Fibroblast of skin of left quadriceps (primary cell): ENCODE data around the gene HLA-DOB.

ENCODE experiments used
- DNase-seq, 2 experiments: peaks; one replicate each; pipeline ENCODE4 v3.0.0-alpha.2; 2013; ENCODE audit warnings: low read depth in 2 of 2

The HLA-DOB gene

DNA sequence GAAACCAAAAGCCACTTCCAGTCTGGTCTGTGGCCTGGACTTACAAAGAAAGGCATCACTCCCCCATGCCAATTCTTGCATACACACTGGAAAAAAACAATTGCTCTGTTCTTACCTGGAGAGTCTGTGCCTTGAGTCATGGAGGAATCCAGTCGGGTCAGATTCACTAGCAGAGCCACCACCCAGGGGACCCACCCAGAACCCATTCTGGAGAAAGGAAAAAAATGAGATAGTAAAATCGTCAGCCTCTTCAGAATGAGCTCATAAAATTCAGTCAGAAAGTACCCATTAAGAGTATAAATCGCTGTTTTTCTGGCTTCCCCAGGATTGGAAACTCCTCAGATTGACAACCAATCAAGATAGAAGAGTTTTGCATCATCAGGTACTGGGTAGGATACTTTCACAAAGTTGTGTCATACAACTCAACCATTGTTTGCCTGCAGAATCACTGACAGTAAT, at the start of gene HLA-DOB:
Gene HLA-DOB (minus strand): TSS at position 257 of the 459 bp plus-strand sequence. CDS start 51 bp downstream, at position 206.
- DNase-seq = no peak

DNA sequence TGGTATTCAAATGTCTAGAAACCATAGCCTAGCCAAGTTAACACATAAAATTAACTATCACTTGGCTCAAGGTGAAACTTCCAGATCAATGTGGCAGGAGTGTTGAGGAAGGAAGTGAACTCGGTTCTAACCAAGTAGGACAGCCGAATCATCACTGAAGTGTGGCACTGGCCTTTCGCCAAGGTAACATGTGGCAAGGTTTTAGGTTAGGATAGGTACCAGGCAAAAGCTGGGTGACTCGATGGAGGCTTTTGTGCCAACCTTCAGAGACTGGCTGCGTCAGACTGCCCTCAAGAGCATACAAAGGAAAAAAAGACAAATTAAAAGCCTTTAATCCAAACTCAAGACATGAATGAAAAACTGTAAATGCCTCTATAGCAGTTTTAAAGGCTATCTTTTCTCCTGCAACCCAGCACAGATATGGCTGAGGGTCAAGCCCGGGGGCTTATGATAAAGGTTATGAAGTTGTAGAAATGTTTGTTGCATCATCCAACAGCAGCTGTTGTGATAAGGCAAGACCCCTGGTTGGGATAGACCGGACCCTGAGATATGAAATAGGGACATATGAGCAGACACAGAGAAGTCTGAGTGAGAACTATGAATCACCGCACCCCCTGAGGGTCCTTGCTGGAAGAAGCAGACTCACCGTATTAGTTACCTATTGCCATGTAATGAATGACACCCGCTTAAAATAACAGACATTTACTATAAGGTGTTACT, 49.1 kb upstream of the HLA-DOB start:
- no peak for DNase-seq

DNA sequence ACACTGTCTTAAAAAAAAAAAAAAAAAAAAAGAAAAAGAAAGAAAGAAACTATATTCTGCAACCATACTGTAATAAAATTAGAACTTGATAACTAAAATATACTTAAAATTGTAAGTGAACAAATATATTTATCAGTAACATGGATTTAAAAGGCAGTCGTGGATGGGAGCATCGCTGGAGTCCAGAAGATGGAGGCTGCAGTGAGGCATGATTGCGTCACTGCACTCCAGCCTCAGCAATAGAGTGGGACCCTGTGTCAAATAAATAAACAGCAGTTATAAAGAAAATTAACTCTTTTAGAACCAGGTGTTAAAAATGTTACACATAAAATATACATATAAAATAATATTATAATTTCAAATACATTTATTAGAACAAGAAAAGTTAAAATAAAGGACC, 45.9 kb upstream of the HLA-DOB start:
- DNase-seq = no peak

DNA sequence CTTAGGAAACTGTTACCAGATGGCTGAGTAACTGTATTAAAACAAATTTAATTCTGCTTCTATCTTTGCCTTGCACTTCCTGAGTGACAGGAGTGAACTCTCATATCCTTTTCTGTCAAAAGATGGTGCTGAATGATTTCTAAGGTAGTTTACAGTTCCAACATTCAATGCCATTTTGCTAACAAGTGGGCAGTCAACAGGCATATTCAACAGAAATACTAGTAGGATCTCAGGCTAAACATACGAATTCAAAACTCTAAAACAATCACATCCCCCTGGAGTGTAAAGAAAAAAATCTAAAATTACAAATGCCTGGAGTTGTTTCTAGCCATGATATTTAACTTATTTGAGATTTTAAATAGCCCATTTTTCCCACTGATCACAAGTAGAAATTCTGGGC, 43.9 kb upstream of the HLA-DOB start:
- no peak for DNase-seq

DNA sequence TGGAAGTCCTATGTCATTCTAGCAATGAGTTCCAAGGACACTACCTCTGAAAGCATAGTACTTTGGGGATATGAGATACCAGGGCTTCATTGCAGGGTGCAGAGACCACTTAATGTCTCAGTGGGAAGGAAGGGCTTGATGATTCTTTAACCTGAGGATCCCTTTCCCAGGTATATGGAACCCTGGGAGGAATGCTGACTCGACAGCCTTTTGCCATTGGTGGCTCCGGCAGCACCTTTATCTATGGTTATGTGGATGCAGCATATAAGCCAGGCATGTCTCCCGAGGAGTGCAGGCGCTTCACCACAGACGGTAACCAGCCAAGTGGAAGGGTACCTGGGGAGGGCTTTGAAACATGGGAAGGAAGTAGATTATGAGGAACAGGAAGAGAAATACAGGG, 41.4 kb upstream of the HLA-DOB start:
- DNase-seq = no peak

DNA sequence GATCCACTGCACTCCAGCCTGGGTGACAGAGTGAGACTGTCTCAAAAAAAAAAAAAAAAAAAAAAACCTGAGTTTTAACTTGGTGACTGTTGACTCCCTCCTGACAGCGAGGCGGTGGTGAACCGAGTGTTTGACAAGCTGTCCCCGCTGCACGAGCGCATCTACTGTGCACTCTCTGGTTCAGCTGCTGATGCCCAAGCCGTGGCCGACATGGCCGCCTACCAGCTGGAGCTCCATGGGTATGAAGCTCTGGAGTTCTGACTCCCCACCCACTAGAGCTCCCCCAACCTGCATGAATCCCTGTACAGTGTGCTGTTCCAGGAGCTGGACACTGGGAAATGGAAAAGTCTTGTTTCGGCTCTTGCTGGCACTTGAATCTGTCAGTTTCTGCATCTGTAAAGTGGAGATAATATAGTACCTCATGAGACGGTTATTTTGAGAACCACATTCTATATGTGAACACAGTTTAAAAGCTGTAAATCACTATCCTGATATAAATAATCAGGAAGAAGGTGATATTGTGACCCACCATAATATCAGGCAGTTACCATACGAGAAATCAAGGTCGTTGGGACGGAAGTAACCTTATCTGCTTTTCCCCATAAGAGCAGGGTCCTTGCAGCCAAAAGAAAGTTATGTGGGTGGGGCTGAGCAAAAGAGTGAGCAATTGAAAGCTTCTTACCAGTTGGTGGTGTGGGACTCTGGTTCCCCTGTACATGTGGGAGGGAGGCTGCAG, 40.5 kb upstream of the HLA-DOB start:
- no peak for DNase-seq

DNA sequence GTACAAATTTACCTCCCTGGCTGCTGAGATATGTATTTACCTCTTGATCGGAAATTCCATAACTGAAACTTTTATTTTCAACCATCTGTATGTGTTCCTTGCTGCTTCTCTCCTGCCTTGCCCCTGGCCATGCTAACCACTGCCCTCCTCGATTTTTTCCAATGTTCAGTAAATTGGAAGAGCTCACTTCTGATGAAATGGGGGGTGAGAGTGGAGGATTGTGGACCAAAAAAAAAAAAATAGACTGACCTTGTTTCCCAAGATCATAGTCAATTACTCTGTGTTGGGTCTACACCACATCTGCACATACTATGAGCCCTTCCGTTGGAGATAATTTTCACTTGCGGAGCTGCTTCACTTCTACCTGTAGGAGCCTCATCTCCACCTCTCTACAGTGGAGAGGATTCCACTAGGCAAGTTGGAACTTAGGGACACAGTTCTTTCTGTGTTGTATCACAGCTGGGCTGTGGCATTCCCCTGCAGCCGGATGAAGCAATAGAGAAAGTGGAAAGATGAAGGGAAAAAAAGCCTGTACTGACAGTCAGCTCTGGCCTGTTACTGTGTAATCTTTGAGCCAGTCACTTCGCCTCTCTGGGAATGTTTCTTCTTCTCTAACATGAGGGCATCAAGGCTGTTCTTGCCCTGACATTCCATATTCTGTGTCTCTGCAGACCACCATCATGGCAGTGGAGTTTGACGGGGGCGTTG, 38.8 kb upstream of the HLA-DOB start:
- no peak for DNase-seq

DNA sequence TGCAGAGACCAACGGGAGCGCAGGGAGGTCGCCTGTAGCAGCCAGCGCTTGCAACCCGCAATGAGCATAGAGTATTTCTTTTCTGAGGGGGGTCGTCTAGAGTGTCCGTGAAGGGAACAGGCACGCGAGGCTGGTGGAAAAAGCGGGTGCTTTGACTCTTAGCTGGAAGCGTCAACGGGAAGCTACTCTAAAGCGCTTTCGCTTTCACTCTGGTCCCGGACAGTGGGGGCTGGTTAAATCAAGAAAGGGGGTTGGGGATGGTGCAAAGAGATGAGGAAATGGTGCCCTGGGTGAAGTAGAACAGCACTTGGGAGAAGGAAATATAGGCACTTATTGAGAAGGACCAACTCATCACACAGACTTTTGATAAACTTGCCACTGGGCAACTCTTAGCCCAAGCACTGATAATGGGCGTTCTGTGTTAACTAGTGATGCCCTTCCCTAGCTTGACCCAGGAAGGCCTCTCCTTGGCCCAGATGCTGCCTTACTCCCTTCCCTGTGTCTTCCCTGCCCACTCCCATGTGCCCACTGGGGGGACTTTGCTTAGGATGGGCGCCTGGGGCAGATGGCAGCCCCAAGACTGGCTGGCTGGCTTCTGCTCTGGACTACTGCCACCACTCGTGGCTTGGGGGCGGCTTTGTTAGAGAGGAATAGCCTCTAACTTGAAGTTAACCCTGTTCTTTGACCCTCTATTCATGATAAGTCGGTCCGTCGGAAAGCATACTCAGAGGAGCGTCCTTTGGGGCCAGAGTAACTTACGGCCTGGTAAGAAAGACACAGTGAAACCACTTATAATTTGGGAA, 37.8 kb upstream of the HLA-DOB start:
- no peak for DNase-seq

DNA sequence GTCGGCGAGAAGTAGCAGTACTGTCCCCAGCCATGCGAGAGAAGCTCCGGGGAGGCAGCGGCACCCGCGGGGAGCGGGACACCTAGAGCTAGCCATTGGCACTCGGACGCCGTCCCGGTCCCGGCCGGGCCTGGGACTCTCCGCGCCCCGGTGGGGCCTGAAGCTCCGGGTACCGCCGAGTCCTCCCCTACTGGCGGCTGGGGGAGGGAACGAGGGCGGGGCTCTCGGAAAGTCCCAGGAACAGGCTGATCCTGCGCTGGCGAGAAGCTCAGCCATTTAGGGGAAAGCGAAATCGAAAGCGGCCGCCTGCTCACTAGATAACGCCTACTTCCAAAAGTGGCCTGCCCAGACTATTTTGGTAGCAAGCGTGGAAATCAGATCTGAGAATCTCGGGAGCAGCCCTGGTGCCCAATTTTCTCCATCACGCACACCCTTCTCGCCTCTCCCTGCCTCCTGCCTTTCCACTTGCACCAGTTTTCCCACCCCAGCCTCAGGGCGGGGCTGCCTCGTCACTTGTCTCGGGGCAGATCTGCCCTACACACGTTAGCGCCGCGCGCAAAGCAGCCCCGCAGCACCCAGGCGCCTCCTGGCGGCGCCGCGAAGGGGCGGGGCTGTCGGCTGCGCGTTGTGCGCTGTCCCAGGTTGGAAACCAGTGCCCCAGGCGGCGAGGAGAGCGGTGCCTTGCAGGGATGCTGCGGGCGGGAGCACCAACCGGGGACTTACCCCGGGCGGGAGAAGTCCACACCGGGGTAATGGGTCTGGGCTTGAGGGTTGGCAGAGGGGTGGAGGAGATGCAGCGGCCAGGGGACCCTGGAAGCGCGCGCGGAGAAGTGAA, 37.0 kb upstream of the HLA-DOB start, which contains the start of the genes PSMB9 and TAP1:
Gene PSMB9 (plus strand): TSS at position 652 of the 835 bp plus-strand sequence. CDS start 38 bp downstream, at position 690.
Gene TAP1 (minus strand): TSS at position 164 of the 835 bp plus-strand sequence. CDS start 68 bp downstream, at position 96.
- peak; percentile 78 to 79 for DNase-seq

DNA sequence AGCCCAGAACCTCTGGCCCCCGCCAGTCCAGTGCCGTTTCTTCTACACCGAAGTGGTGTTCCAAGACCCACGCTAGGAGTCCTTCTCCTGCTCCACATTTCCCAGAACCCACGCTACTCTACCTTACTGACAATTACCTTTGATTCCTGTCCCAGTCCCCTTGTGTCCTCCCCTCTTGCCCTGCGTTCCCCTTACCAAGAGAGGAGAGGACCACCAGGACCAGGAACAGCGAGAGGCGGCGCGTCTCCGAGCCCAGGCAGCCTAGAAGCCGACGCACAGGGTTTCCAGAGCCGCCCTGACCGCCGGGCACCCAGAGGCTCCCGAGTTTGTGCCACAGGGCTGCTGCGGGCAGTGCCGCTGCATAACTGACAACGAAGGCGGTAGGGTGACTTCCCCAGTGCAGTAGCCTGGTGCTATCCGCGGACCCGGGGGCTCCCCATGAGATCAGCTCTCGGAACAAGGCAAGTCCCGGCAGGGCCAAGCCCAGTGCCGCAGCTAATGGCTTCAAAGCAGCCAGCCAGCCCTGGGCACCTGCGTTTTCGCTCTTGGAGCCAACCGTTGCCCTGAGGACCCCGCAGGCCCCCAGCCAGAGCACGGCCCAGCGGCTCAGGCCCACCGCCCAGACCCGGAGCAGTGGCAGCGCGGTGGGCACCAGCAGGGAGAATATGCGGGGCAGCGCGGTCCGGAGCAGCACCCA, 36.2 kb upstream of the HLA-DOB start:
- no peak for DNase-seq

DNA sequence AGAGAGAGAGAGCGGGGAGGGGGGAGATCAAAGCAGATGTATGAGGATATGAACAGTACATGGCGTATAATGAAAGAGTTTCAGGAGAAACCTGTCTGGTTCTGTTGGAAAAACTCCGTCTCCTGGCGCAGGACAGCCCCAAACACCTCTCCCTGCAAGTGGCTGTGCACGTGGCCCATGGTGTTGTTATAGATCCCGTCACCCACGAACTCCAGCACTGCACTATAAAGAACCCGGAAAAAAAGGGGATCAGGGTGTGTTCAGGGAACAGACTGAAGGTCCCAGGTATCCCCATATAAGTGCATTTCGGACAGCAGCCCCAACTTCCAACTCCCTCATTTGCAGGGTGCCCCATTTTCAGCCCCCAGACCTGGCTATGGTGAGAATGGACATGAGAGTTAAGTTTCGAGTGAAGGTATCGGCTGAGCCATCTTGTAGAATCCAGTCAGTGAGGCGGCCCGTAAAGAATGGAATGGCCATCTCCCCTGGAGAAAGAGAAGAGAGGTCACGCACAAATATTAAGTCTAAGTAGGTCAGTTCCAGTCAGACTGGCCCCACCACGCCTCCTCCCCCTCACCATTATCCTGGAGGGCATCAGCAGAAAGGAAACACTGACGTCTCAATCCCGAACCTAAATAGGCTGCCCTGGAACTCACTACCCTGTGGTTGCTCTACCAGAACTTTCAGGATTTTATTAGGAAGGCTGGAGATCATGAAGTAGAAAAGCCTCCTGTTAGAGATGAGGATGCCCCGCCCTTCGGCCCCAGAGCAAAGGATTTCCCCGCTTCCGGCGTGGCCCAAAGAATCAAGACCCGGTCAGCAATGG, 35.4 kb upstream of the HLA-DOB start:
- no peak for DNase-seq

DNA sequence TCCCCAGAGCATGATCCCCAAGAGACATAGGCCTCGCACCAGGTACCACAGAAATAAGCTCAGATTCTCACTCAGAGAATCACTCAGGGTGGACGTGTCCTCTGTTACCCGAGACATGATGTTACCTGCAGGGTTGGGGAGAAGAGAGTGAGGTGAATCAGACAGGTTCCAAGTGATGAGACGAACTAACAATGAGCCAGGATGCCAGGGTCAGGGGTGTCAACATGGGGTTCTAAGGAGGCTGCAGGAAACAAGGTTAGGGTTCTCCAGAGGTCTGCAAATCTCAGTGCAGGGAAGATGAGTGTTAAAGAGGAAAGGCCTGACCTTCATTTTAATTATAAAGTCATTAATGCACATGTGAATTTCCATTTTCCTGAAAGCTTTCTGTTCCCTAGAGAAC, 34.2 kb upstream of the HLA-DOB start:
- no peak for DNase-seq

DNA sequence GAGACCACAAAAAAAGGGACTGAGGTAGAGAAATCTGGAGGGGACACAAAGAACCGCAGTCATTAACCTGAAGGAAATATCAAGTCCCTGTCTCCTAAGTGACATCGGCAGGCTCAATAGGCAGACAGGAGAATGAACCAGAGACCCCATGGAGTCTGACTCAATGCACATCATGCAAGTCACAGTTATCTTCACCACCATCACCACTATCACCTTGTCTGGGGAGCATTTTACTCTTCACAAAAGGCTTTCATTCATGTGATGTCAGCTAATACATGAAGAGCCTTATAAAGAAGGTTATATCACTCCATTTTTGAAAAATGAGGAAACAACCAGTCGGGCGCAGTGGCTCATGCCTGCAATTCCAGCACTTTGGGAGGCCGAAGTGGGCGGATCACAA, 32.3 kb upstream of the HLA-DOB start:
- no peak for DNase-seq

DNA sequence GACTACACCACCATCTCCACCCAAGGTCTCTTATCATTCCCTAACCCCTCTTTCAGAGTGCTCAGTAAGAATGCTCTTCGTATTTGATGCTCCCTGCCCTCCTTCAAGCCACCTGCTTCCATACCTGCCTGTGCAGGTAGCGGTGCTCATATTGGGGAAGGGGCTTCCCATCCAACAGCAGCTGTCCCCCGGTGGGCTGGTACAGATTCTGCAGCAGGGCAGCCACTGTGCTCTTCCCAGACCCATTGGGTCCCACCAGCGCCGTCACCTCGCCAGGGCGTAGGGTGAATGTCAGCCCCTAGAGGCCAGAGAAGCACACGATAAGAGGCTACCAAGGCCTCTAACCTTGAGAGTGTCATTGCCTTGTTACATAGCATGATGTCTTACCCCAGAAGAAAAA, 31.0 kb upstream of the HLA-DOB start:
- no peak for DNase-seq

DNA sequence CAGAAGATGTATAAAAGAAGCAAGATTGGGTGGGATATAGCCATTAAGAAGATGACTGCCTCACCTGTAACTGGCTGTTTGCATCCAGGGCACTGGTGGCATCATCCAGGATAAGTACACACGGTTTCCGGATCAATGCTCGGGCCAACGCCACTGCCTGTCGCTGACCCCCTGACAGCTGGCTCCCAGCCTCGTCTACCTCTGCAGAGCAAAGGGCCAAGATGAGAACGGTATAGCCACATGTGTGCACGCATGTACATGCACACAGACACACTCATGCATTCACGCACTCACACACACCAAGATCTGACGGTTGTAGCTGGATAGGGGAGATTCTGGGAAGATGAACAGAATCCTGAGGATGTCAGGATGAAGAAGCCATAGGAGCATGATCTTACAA, 30.2 kb upstream of the HLA-DOB start:
- no peak for DNase-seq

DNA sequence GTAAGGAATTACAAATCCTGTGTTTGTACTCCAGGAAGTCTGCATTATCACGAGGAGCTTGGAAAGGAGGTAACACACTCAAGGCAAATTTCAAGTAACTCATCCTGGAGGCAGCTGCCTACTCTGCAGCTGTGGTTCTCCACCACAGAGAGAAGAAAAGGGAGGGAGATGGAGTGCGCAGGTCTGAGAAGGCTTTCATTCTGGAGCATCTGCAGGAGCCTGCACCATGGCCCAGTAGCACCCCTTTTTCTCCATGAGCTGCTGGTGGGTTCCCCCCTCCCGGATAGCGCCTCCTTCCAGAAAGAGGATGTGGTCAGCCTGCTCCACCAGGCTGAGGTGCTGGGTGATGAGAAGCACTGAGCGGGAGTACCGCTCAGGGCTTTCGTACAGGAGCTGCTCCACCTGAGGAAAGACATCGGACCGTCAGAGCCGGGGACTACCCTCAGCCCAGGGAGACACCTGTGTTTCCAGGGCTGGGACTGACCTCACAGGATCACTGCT, 28.6 kb upstream of the HLA-DOB start:
- no peak for DNase-seq

DNA sequence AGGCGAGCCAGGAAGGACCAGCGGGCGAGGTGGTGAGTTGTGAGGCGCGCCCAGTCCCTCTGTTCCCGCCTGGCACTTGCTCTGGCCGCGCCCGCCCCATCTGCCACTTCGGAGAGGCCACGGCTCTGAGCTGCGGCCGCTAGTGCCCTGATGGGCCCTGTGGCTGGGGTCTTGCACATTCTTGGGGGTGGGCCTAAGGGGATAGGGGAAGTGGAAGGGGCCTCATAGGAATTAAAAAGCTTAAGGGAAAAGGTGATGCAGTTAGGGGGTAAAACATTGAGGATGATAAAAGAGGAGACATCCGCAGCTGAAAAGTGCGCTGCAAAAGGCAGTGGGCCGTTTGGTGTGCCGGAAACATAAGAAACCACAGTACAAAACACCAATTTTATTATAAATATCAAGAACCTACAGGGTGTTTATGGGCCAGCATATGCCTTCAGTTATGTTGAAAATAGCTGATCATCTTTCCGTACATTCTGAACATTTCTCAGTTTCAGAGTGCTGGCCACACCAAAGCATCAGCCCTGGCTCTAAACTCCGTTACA, 28.1 kb upstream of the HLA-DOB start:
- no peak for DNase-seq

DNA sequence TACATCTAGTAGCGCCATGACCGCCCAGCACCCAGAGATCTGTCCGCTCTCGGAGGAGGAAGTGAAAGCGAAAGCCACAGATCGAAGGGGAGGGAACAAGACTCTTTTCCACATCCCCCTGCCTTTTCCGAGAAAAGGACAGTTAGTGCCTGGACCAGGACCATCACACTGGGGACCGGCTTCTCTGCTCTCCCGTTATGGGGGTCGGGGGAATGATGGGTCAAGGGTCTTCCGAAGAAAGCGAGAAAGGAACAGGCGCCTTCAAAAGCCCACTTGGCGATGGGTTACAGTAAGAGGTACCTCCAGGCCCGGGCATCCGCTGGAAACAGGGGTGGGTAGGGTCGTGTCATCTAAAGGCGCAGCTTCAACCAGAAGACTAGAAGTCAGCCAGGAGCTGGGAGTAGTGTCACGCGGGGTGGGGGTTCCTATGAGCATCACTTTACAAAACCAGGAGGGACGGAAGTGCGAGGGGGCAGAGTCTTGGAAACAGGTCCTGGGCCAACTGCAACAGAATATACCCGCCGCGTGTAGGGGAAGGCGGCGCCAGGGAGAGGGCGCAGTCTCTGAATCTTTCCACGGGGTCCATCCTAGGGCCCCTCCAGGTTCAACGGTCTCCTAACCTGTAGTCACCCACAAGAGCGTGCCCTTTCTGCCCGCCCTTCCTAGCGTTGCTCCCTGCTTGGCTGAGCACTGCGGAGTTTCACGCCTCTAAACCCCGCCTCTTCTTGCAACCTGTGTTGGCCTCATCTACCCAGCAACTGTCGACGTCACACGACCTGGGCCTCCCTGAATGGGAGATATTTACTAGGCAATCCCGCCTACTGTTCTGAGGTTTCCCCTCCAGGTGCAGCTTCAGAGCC, 27.4 kb upstream of the HLA-DOB start, which contains the start of gene PSMB8:
Gene PSMB8 (minus strand): TSS at position 69 of the 860 bp plus-strand sequence. CDS start 51 bp downstream, at position 18.
- DNase-seq = peak; percentile 73 to 74
